Small intestine (tissue), 7 donors: ENCODE measurements around the gene CTNNA3. TPM values are rescaled to one million over a fixed set of nuclear protein-coding genes. Genes with fewer than 3 reads are reported as not detected.

Experiments used
- DNase-seq, 2 donors: peaks; one replicate each; pipeline versions ENCODE4 v3.0.0 to v3.0.0-alpha.2; 2013
- FAIRE-seq: peaks from 2 replicates; lab custom pipeline; 2012; peaks lifted over from hg19 to GRCh38; lab: Jason Lieb, UNC
- H3K27ac ChIP-seq, 3 donors: one replicate each; pipeline ENCODE4 v1.5.1; 2013; ENCODE audit warnings: low read length in 2 of 3, mild to moderate bottlenecking in 2 of 3, control low read depth in 1 of 3, inconsistent platforms in 1 of 3, low read depth in 1 of 3, moderate library complexity in 1 of 3
- H3K27me3 ChIP-seq, 3 donors: one replicate each; pipeline ENCODE4 v1.6.1; 2013; ENCODE audit warnings: low read length in 3 of 3, inconsistent platforms in 1 of 3; ENCODE audit not compliant: control insufficient read depth in 3 of 3, insufficient read depth in 3 of 3
- H3K36me3 ChIP-seq, 3 donors: one replicate each; pipeline ENCODE4 v1.6.1; 2013; ENCODE audit warnings: low read length in 3 of 3, inconsistent platforms in 1 of 3, low read depth in 1 of 3, mild to moderate bottlenecking in 1 of 3, moderate library complexity in 1 of 3; ENCODE audit not compliant: control insufficient read depth in 3 of 3, insufficient read depth in 2 of 3
- H3K4me1 ChIP-seq, 3 donors: one replicate each; pipeline ENCODE4 v1.6.1; 2013; ENCODE audit warnings: low read length in 2 of 3, inconsistent platforms in 1 of 3, low read depth in 1 of 3, mild to moderate bottlenecking in 1 of 3, moderate library complexity in 1 of 3; ENCODE audit not compliant: control insufficient read depth in 3 of 3, insufficient read depth in 2 of 3
- H3K4me3 ChIP-seq, 3 donors: one replicate each; pipeline ENCODE4 v1.5.1; 2013; ENCODE audit warnings: low read length in 3 of 3, control low read depth in 1 of 3, inconsistent platforms in 1 of 3, low read depth in 1 of 3, mild to moderate bottlenecking in 1 of 3, moderate library complexity in 1 of 3
- H3K9me3 ChIP-seq, 2 donors: one replicate each; pipeline ENCODE4 v1.6.1; 2013; ENCODE audit warnings: low read depth in 1 of 2, low read length in 1 of 2; ENCODE audit not compliant: control insufficient read depth in 2 of 2, insufficient read depth in 1 of 2
- WGBS, 3 donors: extraction: QIAGEN DNeasy Blood & Tissue Kit; methylation state at CpG; one replicate each; pipeline ENCODE4 v1.1.7; 2013; 5-methylcytosine and 5-hydroxymethylcytosine counted together
- polyA plus RNA-seq, 4 donors: library from polyadenylated mRNA; stranded (reverse) in 3 of 4; unstranded in 1 of 4; fragments of 200-250 nt in 3 of 4; fragments of 120-200 nt in 1 of 4; gene quantifications; one replicate each; pipeline versions ENCODE4 v1.2.1 to v1.2.3, GENCODE V29; 2013
- donor health status: healthy with polysubstance abuse.
- donor health status: control.
- donor health status: control.
- donor health status: Bipolar disorder and iron deficiency.
- donor health status: healthy.

Gene CTNNA3
- polyA plus RNA-seq, 4 donors: 0.24 to 0.38 TPM; not detected in 2

DNA sequence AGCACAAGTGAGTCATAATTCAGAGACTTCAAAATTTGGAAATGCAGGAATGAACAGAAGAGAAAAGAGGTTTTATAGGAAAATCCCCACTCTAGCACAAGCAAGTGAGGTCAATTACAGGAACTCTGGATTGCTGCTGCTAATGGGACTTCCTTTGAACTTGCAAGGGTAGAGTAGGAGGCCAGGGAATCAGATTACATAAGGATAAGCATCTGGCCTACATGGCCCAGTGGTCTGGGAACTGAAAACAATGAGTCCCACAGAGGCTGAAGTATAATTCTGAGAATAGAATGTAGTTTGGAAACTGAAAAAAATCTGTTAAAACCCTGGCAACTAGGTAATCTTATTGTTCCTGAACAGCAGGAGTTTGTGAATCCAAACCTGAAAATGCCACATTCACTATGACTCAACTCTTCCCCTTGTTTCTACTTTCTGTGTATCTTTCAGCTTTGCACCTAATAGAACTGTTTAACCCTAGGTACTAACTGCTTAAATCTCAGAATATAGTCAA is 66.5 kb downstream of the CTNNA3 start:
- Histone ChIP-seq H3K4me1 (no peaks in the 10 kb centered on the region), H3K27me3 (no peaks in the 10 kb centered on the region), H3K36me3 (no peaks in the 10 kb centered on the region), H3K27ac (no peak overlapping the region), H3K9me3 (peaks cover 0 to 3% of the 10 kb centered on the region in 2 donors), H3K4me3 (no peak overlapping the region)
- DNase-seq (no peak), FAIRE-seq (no peak)

DNA sequence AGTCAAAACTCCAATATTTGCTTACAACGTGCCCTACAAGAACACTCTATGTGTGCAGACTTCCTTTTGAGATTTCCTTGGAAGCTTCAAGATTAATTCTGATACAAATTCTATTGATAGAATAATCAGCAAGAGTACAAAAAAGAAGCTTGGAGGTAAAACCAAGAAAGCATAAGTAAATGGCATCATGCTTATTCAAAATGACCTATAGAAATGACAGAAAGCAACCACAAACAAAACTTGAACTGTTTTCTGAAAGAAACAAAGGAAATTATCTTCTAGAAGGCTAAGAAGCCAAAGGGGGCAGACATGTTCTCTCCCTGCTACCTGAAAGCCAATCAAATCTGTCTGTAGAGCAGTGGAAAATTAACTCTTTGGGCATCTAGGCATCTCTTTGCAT is 73.0 kb downstream of the CTNNA3 start:
- FAIRE-seq: no peak
- 67 to 75% (median 72%) methylated on average over 1 of the region's 1 CpG for WGBS, 3 donors

DNA sequence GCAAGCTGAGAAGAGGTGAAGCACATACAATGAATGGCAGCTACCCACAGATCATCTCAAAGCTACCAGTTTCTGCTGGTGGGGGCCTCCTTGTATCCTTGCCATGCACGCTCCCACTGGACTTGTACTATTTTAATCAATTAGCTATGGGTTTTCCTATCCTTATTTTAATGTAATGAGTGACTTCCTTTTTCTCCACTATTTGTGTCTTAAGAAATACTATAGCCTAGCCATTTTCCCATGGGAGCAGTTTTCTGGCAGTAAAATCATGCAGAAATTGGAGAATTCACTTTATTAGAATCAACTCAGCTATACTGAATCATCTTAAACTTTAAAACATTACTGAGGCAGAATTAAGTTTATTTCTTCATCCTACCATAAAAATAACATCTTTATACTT is 73.5 kb downstream of the CTNNA3 start:
- Histone ChIP-seq H3K27ac (no peak overlapping the region), H3K4me3 (no peak overlapping the region), H3K4me1 (no peaks in the 10 kb centered on the region), H3K36me3 (no peaks in the 10 kb centered on the region), H3K27me3 (no peaks in the 10 kb centered on the region), H3K9me3 (peaks cover 0 to 3% of the 10 kb centered on the region in 2 donors)
- no peak for FAIRE-seq
- no peak for DNase-seq
- 84 to 100% (median 96%) methylated on average over 1 of the region's 1 CpG for WGBS, 3 donors

More for the DNA sequence above, 73.0 kb downstream of the CTNNA3 start:
- DNase-seq: no peak
- no peak overlapping the region for H3K27ac ChIP-seq
- peaks cover 0 to 3% of the 10 kb centered on the region in 2 donors for H3K9me3 ChIP-seq
- H3K36me3 ChIP-seq: no peaks in the 10 kb centered on the region
- no peak overlapping the region for H3K4me3 ChIP-seq
- no peaks in the 10 kb centered on the region for H3K4me1 ChIP-seq
- H3K27me3 ChIP-seq: no peaks in the 10 kb centered on the region

DNA sequence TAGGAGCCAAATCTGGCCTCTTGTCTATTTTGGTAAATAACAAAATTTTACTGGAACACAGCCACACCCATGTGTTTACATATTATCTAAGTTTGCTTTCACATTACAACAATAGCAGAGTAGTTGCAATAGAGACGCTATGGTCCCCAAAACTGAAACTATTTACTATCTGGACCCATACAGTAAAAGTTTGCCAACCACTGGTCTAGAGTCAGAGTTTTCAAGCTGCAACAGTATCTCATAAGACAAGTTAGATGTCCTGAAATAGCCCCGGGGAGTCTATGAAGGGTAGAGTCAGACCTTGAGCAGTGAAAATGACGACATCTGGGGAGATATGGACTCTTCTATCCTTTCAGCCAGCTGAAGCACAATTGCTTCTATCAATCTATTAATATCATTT is 74.2 kb downstream of the CTNNA3 start:
- Histone ChIP-seq H3K36me3 (no peaks in the 10 kb centered on the region), H3K4me1 (no peaks in the 10 kb centered on the region), H3K4me3 (no peak overlapping the region), H3K27ac (no peak overlapping the region), H3K27me3 (no peaks in the 10 kb centered on the region), H3K9me3 (no peaks in the 10 kb centered on the region)
- 49 to 62% (median 57%) methylated on average over 3 of the region's 3 CpGs for WGBS, 3 donors
- no peak for FAIRE-seq
- DNase-seq: no peak

DNA sequence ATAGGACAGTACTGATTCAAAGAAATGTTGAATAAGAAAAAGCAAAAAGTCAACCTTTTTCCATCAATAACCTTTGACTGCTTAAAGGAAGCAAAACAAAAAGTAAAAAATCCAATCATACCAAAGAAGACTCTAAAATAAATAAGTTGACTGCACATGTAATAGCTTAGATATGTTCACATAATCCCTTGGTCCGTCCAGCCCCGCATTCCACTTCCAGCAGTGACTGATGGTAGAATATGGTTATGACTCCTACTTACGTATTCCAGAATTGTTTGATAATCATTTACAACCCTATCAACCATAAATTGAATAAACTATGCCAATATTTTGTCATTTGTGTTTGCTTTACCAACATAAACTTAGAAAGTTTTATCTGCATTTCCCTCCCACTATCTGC is 77.9 kb downstream of the CTNNA3 start:
- 38 to 55% (median 43%) methylated on average over 3 of the region's 3 CpGs for WGBS, 3 donors
- FAIRE-seq (no peak), DNase-seq (no peak)
- no peak overlapping the region for H3K4me3 ChIP-seq
- peaks cover 0 to 4% of the 10 kb centered on the region in 2 donors for H3K9me3 ChIP-seq
- no peaks in the 10 kb centered on the region for H3K36me3 ChIP-seq
- H3K27me3 ChIP-seq: no peaks in the 10 kb centered on the region
- H3K4me1 ChIP-seq: no peaks in the 10 kb centered on the region
- H3K27ac ChIP-seq: no peak overlapping the region

DNA sequence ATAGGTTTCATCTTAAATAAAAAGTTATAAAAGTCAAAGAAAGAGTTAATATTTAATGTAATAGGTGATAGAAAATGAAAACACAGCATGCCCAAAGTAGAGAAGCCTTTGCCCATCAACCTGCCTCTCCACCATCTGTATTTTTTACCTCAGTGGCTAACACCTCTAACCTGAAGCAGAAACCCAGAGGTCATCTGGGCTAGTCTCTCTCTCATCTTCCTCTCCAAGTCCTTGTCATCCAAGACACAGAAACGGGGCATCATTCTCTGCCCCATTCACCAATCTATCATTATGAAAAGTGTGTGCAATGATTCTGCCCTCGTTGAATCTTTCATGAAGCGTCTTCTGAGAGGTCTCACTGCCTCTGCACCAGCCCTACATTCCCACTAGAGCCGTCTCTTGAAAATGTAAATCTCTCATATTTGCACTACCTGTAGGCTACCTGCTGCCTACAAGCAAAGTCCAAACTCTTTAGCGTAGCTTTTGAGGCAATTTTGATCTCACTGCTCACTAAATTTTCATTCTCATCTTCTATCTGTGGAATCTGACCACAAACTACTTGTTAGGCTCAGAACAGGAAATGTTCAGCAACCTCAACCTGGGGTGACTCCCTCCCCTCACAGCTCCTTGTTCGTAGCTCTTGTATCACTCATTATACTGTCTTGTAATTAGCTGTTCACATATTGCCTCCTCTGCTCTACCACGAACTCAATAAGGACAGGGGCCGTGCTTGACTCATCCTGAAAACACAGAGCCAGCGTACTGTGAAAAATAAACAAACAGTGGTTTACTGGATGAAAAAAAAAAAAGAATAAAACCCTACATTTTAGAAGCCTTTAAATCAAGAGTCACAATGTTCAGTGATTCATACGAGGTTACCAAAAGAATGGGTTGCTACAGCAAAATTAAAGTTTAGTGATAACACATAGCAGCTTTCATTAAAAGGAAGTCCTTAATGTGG is 83.1 kb downstream of the CTNNA3 start:
- Histone ChIP-seq H3K4me1 (no peaks in the 10 kb centered on the region), H3K36me3 (no peaks in the 10 kb centered on the region), H3K4me3 (no peak overlapping the region), H3K27me3 (no peaks in the 10 kb centered on the region), H3K9me3 (peaks cover 0 to 4% of the 10 kb centered on the region in 2 donors), H3K27ac (no peak overlapping the region)
- DNase-seq: peak in 1 of 2 donors; percentile 16
- FAIRE-seq: no peak
- WGBS, 3 donors: 55 to 77% (median 63%) methylated on average over 10 of the region's 10 CpGs

DNA sequence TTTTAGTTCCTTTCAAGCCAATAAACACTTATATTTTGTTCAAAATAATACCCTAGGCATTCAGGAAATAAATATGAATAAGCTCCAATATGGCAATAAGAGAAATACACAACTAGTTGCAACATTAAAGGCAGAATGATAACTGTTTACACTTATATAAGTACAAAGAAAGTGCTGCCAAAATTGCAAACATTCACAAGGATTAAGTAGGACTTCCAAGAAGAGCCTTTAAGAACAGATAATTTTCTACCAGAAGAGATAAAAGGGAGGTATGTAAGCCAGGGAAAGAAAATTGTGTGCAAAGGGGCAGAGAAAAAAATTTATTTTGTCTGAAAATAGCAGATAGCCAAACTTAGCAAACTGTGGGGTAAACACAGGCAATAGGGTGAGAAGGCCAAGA is 83.8 kb downstream of the CTNNA3 start:
- no peak for FAIRE-seq

DNA sequence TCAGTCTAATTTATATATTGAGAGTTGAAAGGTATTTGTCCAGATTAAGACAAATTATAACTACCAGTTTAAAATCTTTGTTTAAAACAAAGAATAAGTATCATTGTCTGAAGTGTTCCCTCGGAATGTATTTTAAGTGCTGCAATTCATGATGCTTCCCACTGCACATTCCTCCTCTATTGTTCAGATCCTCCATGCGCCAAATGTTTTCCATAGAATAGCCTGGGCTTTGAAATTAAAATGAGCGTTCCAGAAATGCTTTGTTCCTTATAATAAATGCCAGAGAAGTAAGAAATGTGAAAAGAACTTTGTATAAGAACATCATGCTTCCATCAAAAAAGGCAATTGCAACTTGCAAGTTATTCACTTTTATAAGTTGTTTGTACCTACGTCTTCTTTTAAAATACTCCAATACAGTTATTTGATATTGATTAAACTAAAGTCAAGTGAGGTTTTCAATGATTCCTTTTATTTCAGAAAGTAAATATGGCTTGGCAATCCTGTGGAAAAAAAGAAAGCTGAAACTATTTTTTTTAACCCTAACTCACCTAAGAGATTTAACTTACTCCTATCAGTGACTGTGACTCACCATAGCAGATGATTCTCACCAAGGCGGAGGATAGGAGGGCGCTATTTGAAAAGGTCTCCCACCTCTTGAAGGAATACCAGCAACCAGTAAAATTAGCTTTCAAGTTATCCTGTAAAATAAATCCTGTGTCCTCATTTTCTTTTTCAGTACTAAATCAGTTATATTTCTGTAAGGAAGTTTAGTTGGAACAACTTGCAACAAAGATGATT is 85.8 kb downstream of the CTNNA3 start:
- no peak overlapping the region for H3K4me3 ChIP-seq
- peaks cover 0 to 4% of the 10 kb centered on the region in 2 donors for H3K9me3 ChIP-seq
- DNase-seq (no peak), FAIRE-seq (no peak)
- 80 to 85% (median 81%) methylated on average over 6 of the region's 6 CpGs for WGBS, 3 donors
- no peaks in the 10 kb centered on the region for H3K4me1 ChIP-seq
- H3K27ac ChIP-seq: no peak overlapping the region
- no peaks in the 10 kb centered on the region for H3K36me3 ChIP-seq
- no peaks in the 10 kb centered on the region for H3K27me3 ChIP-seq

More for the DNA sequence above, 83.8 kb downstream of the CTNNA3 start:
- Histone ChIP-seq H3K4me3 (no peak overlapping the region), H3K27me3 (no peaks in the 10 kb centered on the region), H3K36me3 (no peaks in the 10 kb centered on the region), H3K4me1 (no peaks in the 10 kb centered on the region), H3K27ac (no peak overlapping the region), H3K9me3 (peaks cover 0 to 4% of the 10 kb centered on the region in 2 donors)
- no peak for DNase-seq
